Parathyroid adenoma (tissue), 2 donors: ENCODE data around the gene CCDC13.

Source experiments
- H2AFZ ChIP-seq: fragments of 300-600 bp; sonication (generic); one replicate; pipeline ENCODE4 v1.7.0; 2017; ENCODE audit warnings: antibody characterized with exemption, mild to moderate bottlenecking
- H3K27ac ChIP-seq: fragments of 300-600 bp; sonication (generic); one replicate; pipeline ENCODE4 v1.7.0; 2017
- H3K27me3 ChIP-seq: fragments of 300-600 bp; sonication (generic); one replicate; pipeline ENCODE4 v1.7.0; 2017; ENCODE audit warnings: low read length; ENCODE audit not compliant: control insufficient read depth, insufficient read depth
- H3K36me3 ChIP-seq: fragments of 300-600 bp; sonication (generic); one replicate; pipeline ENCODE4 v1.7.0; 2017; ENCODE audit warnings: low read length; ENCODE audit not compliant: control insufficient read depth, insufficient read depth
- H3K4me1 ChIP-seq: fragments of 300-600 bp; sonication (generic); one replicate; pipeline ENCODE4 v1.7.0; 2017; ENCODE audit warnings: control low read depth
- H3K4me2 ChIP-seq: fragments of 300-600 bp; sonication (generic); one replicate; pipeline ENCODE4 v1.7.0; 2017; ENCODE audit warnings: low read length
- H3K4me3 ChIP-seq: fragments of 300-600 bp; sonication (generic); one replicate; pipeline ENCODE4 v1.7.0; 2017; ENCODE audit warnings: low read depth, low read length
- H3K79me2 ChIP-seq: fragments of 300-600 bp; sonication (generic); one replicate; pipeline ENCODE4 v1.7.0; 2017; ENCODE audit warnings: control low read depth
- H3K9ac ChIP-seq: fragments of 300-600 bp; sonication (generic); one replicate; pipeline ENCODE4 v1.7.0; 2017; ENCODE audit warnings: mild to moderate bottlenecking
- H3K9me3 ChIP-seq: fragments of 300-600 bp; sonication (generic); one replicate; pipeline ENCODE4 v1.7.0; 2017; ENCODE audit warnings: low read length; ENCODE audit not compliant: control insufficient read depth
- CTCF ChIP-seq: fragments of 300-600 bp; sonication (generic); IDR thresholded peaks from one replicate; pipeline ENCODE4 v1.7.0; 2017; ENCODE audit warnings: antibody characterized with exemption, mild to moderate bottlenecking
- donor health status: primary hyperparathyroidism.

The CCDC13 gene

GRCh38 chr3:42801048-42801620 lies 28.1 kb upstream of the CCDC13 start:
- H3K4me2 ChIP-seq = no peak overlapping the region
- peaks cover 21% of the 10 kb centered on the region for H3K79me2 ChIP-seq
- no peak for TF ChIP-seq CTCF
- H3K27ac ChIP-seq = no peak overlapping the region
- H2AFZ ChIP-seq = no peak overlapping the region
- H3K4me1 ChIP-seq = no peaks in the 10 kb centered on the region
- no peaks in the 10 kb centered on the region for H3K27me3 ChIP-seq
- H3K9ac ChIP-seq = no peak overlapping the region
- H3K36me3 ChIP-seq = no peaks in the 10 kb centered on the region
- H3K4me3 ChIP-seq = no peak overlapping the region
- no peaks in the 10 kb centered on the region for H3K9me3 ChIP-seq

- Histone ChIP-seq H3K27ac (no peak overlapping the region), H2AFZ (no peak overlapping the region)
These were observed 27.2 kb upstream of the CCDC13 start for GRCh38 chr3:42800251-42800650.

GRCh38 chr3:42799376-42799775 lies 26.3 kb upstream of the CCDC13 start:
- no peak overlapping the region for H3K9ac ChIP-seq
- H3K27ac ChIP-seq = no peak overlapping the region
- peaks cover 38% of the 10 kb centered on the region for H3K79me2 ChIP-seq
- no peak overlapping the region for H3K4me2 ChIP-seq
- H3K4me1 ChIP-seq = peaks cover 3% of the 10 kb centered on the region
- H3K27me3 ChIP-seq = no peaks in the 10 kb centered on the region
- no peaks in the 10 kb centered on the region for H3K36me3 ChIP-seq
- H3K9me3 ChIP-seq = no peaks in the 10 kb centered on the region
- no peak for TF ChIP-seq CTCF
- no peak overlapping the region for H3K4me3 ChIP-seq
- H2AFZ ChIP-seq = no peak overlapping the region

More at GRCh38 chr3:42800251-42800650, 27.2 kb upstream of the CCDC13 start:
- Histone ChIP-seq H3K36me3 (no peaks in the 10 kb centered on the region), H3K4me1 (peaks cover 3% of the 10 kb centered on the region), H3K79me2 (peaks cover 29% of the 10 kb centered on the region), H3K27me3 (no peaks in the 10 kb centered on the region), H3K4me3 (no peak overlapping the region), H3K9ac (no peak overlapping the region), H3K4me2 (no peak overlapping the region), H3K9me3 (no peaks in the 10 kb centered on the region)
- no peak for TF ChIP-seq CTCF

GRCh38 chr3:42796332-42796885 lies 23.4 kb upstream of the CCDC13 start:
- Histone ChIP-seq H3K4me1 (peaks cover 3% of the 10 kb centered on the region), H3K27me3 (no peaks in the 10 kb centered on the region), H3K4me2 (no peak overlapping the region), H3K27ac (no peak overlapping the region), H3K79me2 (peaks cover 45% of the 10 kb centered on the region), H3K4me3 (no peak overlapping the region), H3K36me3 (no peaks in the 10 kb centered on the region), H3K9ac (no peak overlapping the region), H2AFZ (no peak overlapping the region), H3K9me3 (no peaks in the 10 kb centered on the region)
- TF ChIP-seq CTCF = no peak

GRCh38 chr3:42795621-42796181 lies 22.6 kb upstream of the CCDC13 start:
- H3K4me3 ChIP-seq = no peak overlapping the region
- H3K36me3 ChIP-seq = no peaks in the 10 kb centered on the region
- no peak overlapping the region for H3K9ac ChIP-seq
- no peaks in the 10 kb centered on the region for H3K27me3 ChIP-seq
- peaks cover 3% of the 10 kb centered on the region for H3K4me1 ChIP-seq
- no peak overlapping the region for H3K4me2 ChIP-seq
- no peak overlapping the region for H2AFZ ChIP-seq
- TF ChIP-seq CTCF = no peak
- no peaks in the 10 kb centered on the region for H3K9me3 ChIP-seq
- no peak overlapping the region for H3K27ac ChIP-seq
- H3K79me2 ChIP-seq = peaks cover 39% of the 10 kb centered on the region
